WI38 (cell line): ENCODE data around the gene MRPS12.

Source experiments
- H3K4me3 ChIP-seq: 2 replicates; pipeline ENCODE4 v1.5.1; 2011; ENCODE audit warnings: low read depth, mild to moderate bottlenecking, control low read depth, low read length
- TF ChIP-seq, protein P1 (sequence below): IDR thresholded peaks from 2 replicates; pipeline ENCODE4 v1.5.1; 2012; ENCODE audit warnings: low read depth, mild to moderate bottlenecking, control low read depth, low read length

The MRPS12 gene

DNA sequence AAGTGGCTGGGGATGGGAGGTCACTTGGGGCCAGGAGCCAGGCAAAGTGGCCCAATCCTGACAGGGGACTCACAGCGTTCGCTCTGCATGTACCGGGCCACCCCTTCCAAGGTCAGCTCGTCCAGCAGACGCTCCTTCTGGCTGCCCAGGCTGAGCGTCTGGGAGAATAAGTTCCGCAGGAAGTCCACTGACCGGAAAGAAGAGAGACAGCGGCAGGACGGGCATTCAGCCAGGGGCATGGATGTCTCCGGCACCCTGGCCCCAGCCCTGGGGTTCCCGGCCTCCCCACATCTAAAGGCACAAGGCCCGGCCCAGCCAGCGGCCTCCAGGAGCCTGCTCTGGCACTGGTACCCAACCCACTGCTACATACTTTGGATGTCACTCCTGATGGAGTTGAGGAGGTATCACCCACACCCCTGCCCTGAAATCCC, 37.4 kb upstream of the MRPS12 start:
- H3K4me3 ChIP-seq = no peak overlapping the region
- TF ChIP-seq, protein P1, sequence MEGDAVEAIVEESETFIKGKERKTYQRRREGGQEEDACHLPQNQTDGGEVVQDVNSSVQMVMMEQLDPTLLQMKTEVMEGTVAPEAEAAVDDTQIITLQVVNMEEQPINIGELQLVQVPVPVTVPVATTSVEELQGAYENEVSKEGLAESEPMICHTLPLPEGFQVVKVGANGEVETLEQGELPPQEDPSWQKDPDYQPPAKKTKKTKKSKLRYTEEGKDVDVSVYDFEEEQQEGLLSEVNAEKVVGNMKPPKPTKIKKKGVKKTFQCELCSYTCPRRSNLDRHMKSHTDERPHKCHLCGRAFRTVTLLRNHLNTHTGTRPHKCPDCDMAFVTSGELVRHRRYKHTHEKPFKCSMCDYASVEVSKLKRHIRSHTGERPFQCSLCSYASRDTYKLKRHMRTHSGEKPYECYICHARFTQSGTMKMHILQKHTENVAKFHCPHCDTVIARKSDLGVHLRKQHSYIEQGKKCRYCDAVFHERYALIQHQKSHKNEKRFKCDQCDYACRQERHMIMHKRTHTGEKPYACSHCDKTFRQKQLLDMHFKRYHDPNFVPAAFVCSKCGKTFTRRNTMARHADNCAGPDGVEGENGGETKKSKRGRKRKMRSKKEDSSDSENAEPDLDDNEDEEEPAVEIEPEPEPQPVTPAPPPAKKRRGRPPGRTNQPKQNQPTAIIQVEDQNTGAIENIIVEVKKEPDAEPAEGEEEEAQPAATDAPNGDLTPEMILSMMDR = no peak

DNA sequence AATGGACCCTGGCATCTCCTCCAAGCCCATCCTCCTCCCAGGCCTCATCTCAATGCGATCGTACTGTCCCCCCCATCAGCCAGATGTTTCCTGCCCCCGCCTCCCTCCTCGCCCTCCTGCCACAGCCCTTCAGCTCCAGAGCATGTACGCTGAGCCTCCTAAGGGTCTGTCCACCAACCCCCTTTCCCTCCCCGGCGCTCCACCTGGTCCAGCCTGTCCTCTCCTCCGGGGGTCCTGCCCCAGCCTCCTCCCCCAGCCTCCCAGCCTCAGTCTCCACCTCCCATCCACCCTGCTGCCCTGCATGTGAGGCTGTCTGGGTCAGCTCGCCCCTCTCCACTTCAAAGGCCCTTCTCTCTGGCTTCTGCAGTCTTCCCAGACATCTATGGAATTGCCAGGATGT, 35.8 kb upstream of the MRPS12 start:
- no peak overlapping the region for H3K4me3 ChIP-seq
- TF ChIP-seq, protein P1 = no peak

DNA sequence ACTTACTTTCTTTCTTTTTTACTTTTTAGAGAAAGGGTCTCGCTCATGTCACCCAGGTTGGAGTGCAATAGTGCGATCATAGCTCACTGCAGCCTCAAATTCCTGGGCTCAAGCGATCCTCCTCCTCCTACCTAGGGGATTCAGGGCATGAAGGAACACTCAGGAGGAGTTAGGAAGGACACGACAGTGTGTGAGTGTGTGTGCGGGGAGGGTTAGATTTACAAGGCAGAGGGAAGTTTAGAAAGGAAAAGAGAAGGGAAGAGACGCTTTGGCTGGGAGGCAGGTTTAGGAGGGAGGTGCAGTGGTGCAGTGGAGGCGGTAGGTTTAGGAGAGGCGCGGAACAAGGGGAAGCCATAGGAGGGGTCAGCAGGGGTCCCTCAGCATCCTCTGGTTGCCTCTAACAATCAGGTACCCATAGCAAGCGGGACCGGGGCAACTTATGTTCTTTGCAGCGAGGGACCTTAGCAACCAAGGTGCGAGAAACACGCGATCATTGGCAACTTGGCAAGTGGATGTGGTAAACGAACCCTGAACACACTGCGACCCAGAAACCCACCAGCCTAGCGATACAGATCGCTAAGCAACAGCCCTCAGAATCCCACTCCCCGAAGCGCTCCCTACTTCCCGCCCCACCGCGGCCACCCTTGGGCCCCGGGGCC, 31.8 kb upstream of the MRPS12 start:
- peak overlapping the region; percentile 88 for H3K4me3 ChIP-seq
- TF ChIP-seq, protein P1 = no peak

DNA sequence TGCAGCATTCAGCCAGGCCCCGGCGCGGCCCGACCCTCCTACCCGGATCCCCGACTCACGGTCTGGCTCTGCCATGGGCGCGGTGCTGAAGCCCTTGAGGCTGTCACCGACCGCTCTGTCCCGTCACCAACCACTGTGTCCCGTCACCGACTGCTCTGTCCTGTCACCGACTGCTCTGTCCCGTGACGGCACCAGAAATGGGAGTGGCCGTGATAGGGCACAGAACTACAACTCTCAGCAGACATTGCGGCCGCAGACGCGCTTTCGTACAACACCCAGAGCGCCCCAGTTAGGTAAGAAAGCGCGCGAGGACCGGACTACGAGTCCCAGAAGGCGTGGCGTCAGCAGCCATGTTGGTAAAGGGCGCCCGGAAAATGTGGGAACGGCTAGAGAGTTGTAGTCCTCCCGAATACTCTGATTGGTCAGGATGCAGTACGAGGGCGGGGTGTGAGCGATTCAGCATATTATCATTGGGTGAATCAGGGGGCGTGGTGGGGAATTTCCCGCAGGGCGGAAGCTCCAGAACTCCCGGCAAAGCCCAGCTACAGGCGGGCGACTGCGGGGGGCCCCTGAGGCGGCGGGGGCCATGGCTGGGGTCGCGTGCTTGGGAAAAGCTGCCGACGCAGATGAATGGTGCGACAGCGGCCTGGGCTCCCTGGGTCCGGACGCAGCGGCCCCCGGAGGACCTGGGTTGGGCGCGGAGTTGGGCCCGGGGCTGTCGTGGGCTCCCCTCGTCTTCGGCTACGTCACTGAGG, 31.1 kb upstream of the MRPS12 start, which contains the start of the genes NFKBIB and SIRT2:
Gene NFKBIB (plus strand): TSS at position 523 of the 755 bp plus-strand sequence. CDS start 64 bp downstream, at position 587.
Gene SIRT2 (minus strand): TSS at position 172 of the 755 bp plus-strand sequence. CDS start 97 bp downstream, at position 75.
- TF ChIP-seq, protein P1 = no peak
- H3K4me3 ChIP-seq = peak within 1 kb of the TSS; percentile 88

DNA sequence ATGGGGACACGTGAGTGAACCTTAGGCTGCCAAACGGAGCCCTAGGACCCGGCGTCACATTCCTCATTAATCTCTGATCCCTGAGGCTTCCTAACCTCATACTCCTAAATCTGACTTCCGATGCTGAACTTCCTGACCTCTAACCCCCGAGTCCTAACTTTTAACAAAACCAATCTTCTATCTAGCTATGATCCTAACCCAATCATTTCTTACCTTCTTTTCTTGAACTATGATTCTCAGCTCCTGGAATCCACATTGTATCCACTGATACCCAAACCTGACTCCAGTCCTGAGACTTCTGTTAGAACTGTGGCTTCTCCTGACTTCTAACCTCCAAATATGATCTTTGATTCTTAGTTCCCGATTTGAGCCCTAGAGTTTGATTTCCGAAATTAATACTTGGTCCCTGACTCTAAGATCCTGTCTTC, 30.5 kb upstream of the MRPS12 start:
- TF ChIP-seq, protein P1 = no peak

DNA sequence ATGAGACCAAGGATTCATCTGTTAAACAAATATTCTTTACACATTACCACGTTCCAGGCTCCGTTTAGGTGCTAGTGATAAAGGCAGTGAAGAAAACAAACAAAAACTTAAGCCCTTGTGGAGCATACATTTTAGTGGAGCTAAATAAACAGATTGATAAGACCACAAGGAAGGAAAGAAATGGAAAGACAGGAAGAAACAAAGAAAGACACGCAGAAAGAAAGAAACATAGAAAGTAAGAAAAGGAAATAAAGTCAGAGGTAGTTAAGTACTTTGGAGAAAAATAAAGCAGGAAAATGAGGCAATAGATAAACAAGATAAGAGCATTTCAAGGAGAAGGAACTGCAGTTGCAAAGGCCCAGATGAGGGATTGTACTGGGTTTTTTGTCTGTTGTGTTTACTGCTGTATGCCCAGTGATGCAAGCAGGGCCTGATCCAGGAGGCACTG, 30.0 kb upstream of the MRPS12 start:
- H3K4me3 ChIP-seq = peak overlapping the region; percentile 88

More for the DNA sequence above, 30.5 kb upstream of the MRPS12 start:
- H3K4me3 ChIP-seq = peak overlapping the region; percentile 88

More for the DNA sequence above, 30.0 kb upstream of the MRPS12 start:
- TF ChIP-seq, protein P1 = no peak
